Activated CD4-positive, alpha-beta T cell treated with anti-CD3 and anti-CD28 coated beads, Interleukin-2, amount 50 U/mL, for 4 hours (primary cell): ENCODE results near the gene GDPD4.

Source experiments
- DNase-seq, 2 experiments: peaks; one replicate each; pipeline ENCODE4 v3.0.0-alpha.2; 2020

GDPD4 gene

GRCh38 chr11:77231800-77232199 lies 69.7 kb downstream of the GDPD4 start:
- no peak for DNase-seq

GRCh38 chr11:77230878-77231605 lies 70.4 kb downstream of the GDPD4 start:
- DNase-seq, result no peak

- DNase-seq, result no peak
Measured at GRCh38 chr11:77223797-77224196, 77.7 kb downstream of the GDPD4 start.

GRCh38 chr11:77217156-77217555 lies 84.3 kb downstream of the GDPD4 start:
- DNase-seq, result no peak

- no peak for DNase-seq
Measured at GRCh38 chr11:77215106-77215505, 86.4 kb downstream of the GDPD4 start.

- no peak for DNase-seq
Measured at GRCh38 chr11:77214557-77214956, 86.9 kb downstream of the GDPD4 start.

GRCh38 chr11:77213589-77214428 lies 87.7 kb downstream of the GDPD4 start:
- no peak for DNase-seq

GRCh38 chr11:77213029-77213579 lies 88.4 kb downstream of the GDPD4 start:
- DNase-seq, result no peak

GRCh38 chr11:77212314-77213007 lies 89.0 kb downstream of the GDPD4 start:
- no peak for DNase-seq

- DNase-seq, result no peak
Measured at GRCh38 chr11:77211594-77212251, 89.8 kb downstream of the GDPD4 start.

GRCh38 chr11:77211040-77211451 lies 90.4 kb downstream of the GDPD4 start:
- no peak for DNase-seq

- DNase-seq, result no peak
Measured at GRCh38 chr11:77209663-77210062, 91.8 kb downstream of the GDPD4 start.

- DNase-seq, result no peak
Measured at GRCh38 chr11:77208535-77208934, 93.0 kb downstream of the GDPD4 start.

- no peak for DNase-seq
Measured at GRCh38 chr11:77207618-77208313, 93.7 kb downstream of the GDPD4 start.

GRCh38 chr11:77207019-77207485 lies 94.4 kb downstream of the GDPD4 start:
- DNase-seq, result no peak

- DNase-seq, result no peak
Measured at GRCh38 chr11:77206264-77207018, 95.0 kb downstream of the GDPD4 start.

GRCh38 chr11:77205467-77206263 lies 95.8 kb downstream of the GDPD4 start:
- no peak for DNase-seq

- no peak for DNase-seq
Measured at GRCh38 chr11:77204754-77205466, 96.6 kb downstream of the GDPD4 start.

GRCh38 chr11:77203901-77204753 lies 97.4 kb downstream of the GDPD4 start:
- no peak for DNase-seq
